Type B pancreatic cell (in vitro differentiated cells): ENCODE results near the gene OPN4. TPM values are rescaled to one million over a fixed set of nuclear protein-coding genes. Genes with fewer than 3 reads are reported as not detected.
"Not testable (repeated sequence)": the region's sequence is repeated elsewhere in the genome, so short reads cannot be mapped to it uniquely, and the experiment has no call there.

ENCODE experiments used
- DNase-seq: peaks from one replicate; pipeline ENCODE4 v3.0.0; 2021; ENCODE audit warnings: mixed read lengths; ENCODE audit not compliant: unreplicated experiment; ENCODE audit errors: extremely low spot score
- H3K27ac Mint-ChIP-seq: 2 replicates; pipeline ENCODE4 v1.8.0; 2021; ENCODE audit warnings: mild to moderate bottlenecking, mixed read lengths
- H3K27me3 Mint-ChIP-seq: 2 replicates; pipeline ENCODE4 v1.8.0; 2021; ENCODE audit warnings: mixed read lengths
- H3K36me3 Mint-ChIP-seq: 2 replicates; pipeline ENCODE4 v1.8.0; 2021; ENCODE audit warnings: mixed read lengths
- H3K4me1 Mint-ChIP-seq: one replicate; pipeline ENCODE4 v1.8.0; 2021; ENCODE audit warnings: mixed read lengths; ENCODE audit not compliant: unreplicated experiment
- H3K4me3 Mint-ChIP-seq: 2 replicates; pipeline ENCODE4 v1.8.0; 2021; ENCODE audit warnings: mild to moderate bottlenecking, mixed read lengths
- H3K9me3 Mint-ChIP-seq: 2 replicates; pipeline ENCODE4 v1.8.0; 2021; ENCODE audit warnings: mixed read lengths
- CTCF ChIP-seq: fragments of 200-600 bp; sonication (generic); conservative IDR thresholded peaks from 2 replicates; pipeline ENCODE4 v1.5.0; 2021; ENCODE audit warnings: antibody characterized with exemption, mild to moderate bottlenecking
- total RNA-seq: library from RNA; stranded (reverse); gene quantifications from 2 replicates; pipeline ENCODE4 v1.2.1, GENCODE V29; 2021; ENCODE audit warnings: low replicate concordance

Gene OPN4
- total RNA-seq, 1 donor from 2014 or later, result not detected

GRCh38 chr10:86613905-86614304 is 40.4 kb upstream of the OPN4 start:
- Mint-ChIP-seq H3K4me3 (peak overlapping the region; percentile 15), H3K4me1 (peaks cover 4% of the 10 kb centered on the region), H3K27me3 (no peaks in the 10 kb centered on the region), H3K9me3 (peaks cover 3% of the 10 kb centered on the region), H3K36me3 (no peaks in the 10 kb centered on the region), H3K27ac (peak overlapping the region; percentile 79)
- no peak for DNase-seq
- no peak for TF ChIP-seq CTCF

GRCh38 chr10:86614853-86615252 is 39.5 kb upstream of the OPN4 start:
- no peaks in the 10 kb centered on the region for H3K27me3 Mint-ChIP-seq
- H3K4me1 Mint-ChIP-seq, result peaks cover 4% of the 10 kb centered on the region
- TF ChIP-seq CTCF, result no peak
- peaks cover 3% of the 10 kb centered on the region for H3K9me3 Mint-ChIP-seq
- DNase-seq, result no peak
- H3K27ac Mint-ChIP-seq, result no peak overlapping the region
- H3K36me3 Mint-ChIP-seq, result no peaks in the 10 kb centered on the region
- H3K4me3 Mint-ChIP-seq, result no peak overlapping the region

- H3K27me3 Mint-ChIP-seq, H3K9me3 Mint-ChIP-seq, H3K4me1 Mint-ChIP-seq, H3K36me3 Mint-ChIP-seq, DNase-seq, H3K27ac Mint-ChIP-seq, H3K4me3 Mint-ChIP-seq: not testable (repeated sequence)
These were observed 37.1 kb upstream of the OPN4 start for GRCh38 chr10:86617278-86617677.

GRCh38 chr10:86628311-86628710 is 26.0 kb upstream of the OPN4 start:
- H3K9me3 Mint-ChIP-seq, result no peaks in the 10 kb centered on the region
- no peak for DNase-seq
- no peak for TF ChIP-seq CTCF
- no peak overlapping the region for H3K27ac Mint-ChIP-seq
- H3K4me1 Mint-ChIP-seq, result peaks cover 11% of the 10 kb centered on the region
- no peak overlapping the region for H3K4me3 Mint-ChIP-seq
- no peaks in the 10 kb centered on the region for H3K36me3 Mint-ChIP-seq
- H3K27me3 Mint-ChIP-seq, result peaks cover 17% of the 10 kb centered on the region

GRCh38 chr10:86630079-86630478 is 24.3 kb upstream of the OPN4 start:
- H3K27me3 Mint-ChIP-seq, result peaks cover 29% of the 10 kb centered on the region
- no peak overlapping the region for H3K27ac Mint-ChIP-seq
- no peaks in the 10 kb centered on the region for H3K9me3 Mint-ChIP-seq

More at GRCh38 chr10:86630079-86630478, 24.3 kb upstream of the OPN4 start:
- Mint-ChIP-seq H3K36me3 (no peaks in the 10 kb centered on the region), H3K4me1 (peaks cover 11% of the 10 kb centered on the region), H3K4me3 (no peak overlapping the region)
- TF ChIP-seq CTCF, result no peak
- DNase-seq, result no peak
